Vein endothelial cell (primary cell): Measurements from ENCODE around the gene PHEX. TPM values are rescaled to one million over a fixed set of nuclear protein-coding genes. Genes with fewer than 3 reads are reported as not detected.

Source experiments
- total RNA-seq: library from RNA; depleted of rRNA; stranded (reverse); fragments of >200 nt; gene quantifications from 2 replicates; pipeline ENCODE4 v1.2.3, GENCODE V29; 2012

The PHEX gene
- 0.96 and 0.98 TPM in 2 replicates for total RNA-seq

GRCh38 chrX:22032084-22032483 is at the start of gene PHEX:
TSS of gene PHEX (plus strand) at chrX:22032325. CDS start at chrX:22033006, 681 bp downstream.

GRCh38 chrX:22272613-22273012 is 240.5 kb downstream of the PHEX start, which contains the start of gene CBLL2:
TSS of gene CBLL2 (plus strand) at chrX:22272913. CDS start at chrX:22272992, 79 bp downstream.

Other genes starting within 250 kb of the PHEX start
- gene MBTPS2, start 192.7 kb upstream of the PHEX start, total RNA-seq, result 5.6 and 7.8 TPM in 2 replicates
- gene YY2, start 176.3 kb upstream of the PHEX start, total RNA-seq, result 0.65 and 1.5 TPM in 2 replicates
- gene SMS, start 91.6 kb upstream of the PHEX start, total RNA-seq, result 119 and 141 TPM in 2 replicates
- gene CBLL2, start 240.6 kb downstream of the PHEX start, total RNA-seq, result 0.33 TPM in 1 of 2 replicates, not detected in the other